Mucosa of stomach (tissue), 1 donor: ENCODE data around the gene COL9A2.

ENCODE experiments used
- H3K27me3 ChIP-seq: one replicate; pipeline ENCODE4 v1.7.0; 2013; ENCODE audit warnings: mild to moderate bottlenecking, low read length; ENCODE audit not compliant: control insufficient read depth, insufficient read depth
- H3K36me3 ChIP-seq: one replicate; pipeline ENCODE4 v1.7.0; 2013; ENCODE audit warnings: low read length; ENCODE audit not compliant: control insufficient read depth, insufficient read depth
- H3K4me1 ChIP-seq: one replicate; pipeline ENCODE4 v1.7.0; 2013; ENCODE audit warnings: mild to moderate bottlenecking, low read length; ENCODE audit not compliant: control insufficient read depth, insufficient read depth
- H3K4me3 ChIP-seq: one replicate; pipeline ENCODE4 v1.7.0; 2013; ENCODE audit warnings: low read length
- H3K9ac ChIP-seq: one replicate; pipeline ENCODE4 v1.7.0; 2013; ENCODE audit warnings: mild to moderate bottlenecking, low read length, moderate library complexity
- H3K9me3 ChIP-seq: one replicate; pipeline ENCODE4 v1.7.0; 2013; ENCODE audit warnings: mild to moderate bottlenecking, low read length, moderate library complexity; ENCODE audit not compliant: control insufficient read depth
- donor health status: Pancreatic carcinoma.

COL9A2 gene

DNA sequence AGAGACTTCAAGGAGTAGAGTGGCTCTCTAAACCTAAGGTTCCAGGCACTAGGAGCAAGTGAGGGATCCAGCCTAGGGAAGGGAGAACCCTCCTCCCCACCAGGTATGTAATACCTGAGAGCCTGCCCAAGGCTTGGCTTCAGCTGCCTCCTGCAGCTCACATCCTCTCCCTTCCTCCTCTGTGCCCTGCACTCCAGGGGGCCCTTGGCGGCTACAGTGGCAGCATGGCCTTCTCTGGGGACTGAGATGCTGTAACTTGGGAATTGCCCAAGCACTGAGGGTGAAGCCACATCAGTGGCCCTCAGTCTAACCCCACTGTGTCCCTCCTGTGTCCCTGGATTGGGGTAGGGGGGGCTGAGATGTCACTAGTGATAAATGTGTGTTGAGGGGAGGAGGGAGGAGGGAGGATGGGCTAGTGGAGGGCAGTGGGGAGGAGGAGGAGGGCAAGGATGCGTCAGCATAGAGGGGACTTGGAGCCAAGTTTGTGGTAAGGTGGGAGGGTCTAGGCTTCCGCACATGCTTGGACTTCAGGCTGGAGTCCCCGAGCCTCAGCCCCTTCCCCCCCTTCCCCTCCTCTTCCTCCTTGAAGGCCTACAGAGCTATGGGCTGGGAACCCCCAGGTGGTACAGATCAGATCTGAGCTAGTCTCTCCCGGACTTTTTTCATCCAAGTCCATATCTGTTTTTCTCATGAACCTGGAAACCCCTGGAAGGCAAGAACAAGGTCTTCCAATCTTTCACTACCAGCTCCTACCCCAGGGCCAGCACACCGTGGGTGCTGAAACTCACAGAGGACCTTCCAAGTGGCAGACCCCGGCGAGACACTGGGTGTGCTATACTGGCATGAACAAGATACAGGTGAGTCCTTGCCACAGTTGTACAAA, 17.5 kb downstream of the COL9A2 start:
- Histone ChIP-seq H3K9me3 (no peaks in the 10 kb centered on the region), H3K4me1 (no peaks in the 10 kb centered on the region), H3K4me3 (no peak overlapping the region), H3K27me3 (no peaks in the 10 kb centered on the region), H3K9ac (no peak overlapping the region), H3K36me3 (no peaks in the 10 kb centered on the region)

DNA sequence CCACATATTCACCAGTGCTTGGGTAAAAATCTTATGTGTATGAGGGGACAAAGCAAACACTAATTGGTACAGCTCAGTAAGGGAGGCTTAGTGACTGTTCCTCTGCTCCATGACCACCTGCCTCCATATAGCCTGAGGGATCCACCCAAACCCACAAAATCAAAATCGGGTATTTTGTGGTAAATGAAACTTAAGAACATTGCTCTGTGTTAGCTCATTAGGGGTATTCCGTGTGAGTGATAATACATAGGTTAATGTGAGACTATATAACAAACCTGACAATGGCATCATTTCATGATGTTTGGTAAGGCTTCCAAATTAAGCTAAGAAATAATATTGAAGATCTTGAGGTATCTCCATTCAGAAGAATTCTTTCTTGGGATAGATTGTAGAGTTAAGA, 25.8 kb downstream of the COL9A2 start:
- Histone ChIP-seq H3K9ac (no peak overlapping the region), H3K36me3 (no peaks in the 10 kb centered on the region), H3K9me3 (no peaks in the 10 kb centered on the region), H3K4me1 (no peaks in the 10 kb centered on the region), H3K27me3 (no peaks in the 10 kb centered on the region), H3K4me3 (no peak overlapping the region)

DNA sequence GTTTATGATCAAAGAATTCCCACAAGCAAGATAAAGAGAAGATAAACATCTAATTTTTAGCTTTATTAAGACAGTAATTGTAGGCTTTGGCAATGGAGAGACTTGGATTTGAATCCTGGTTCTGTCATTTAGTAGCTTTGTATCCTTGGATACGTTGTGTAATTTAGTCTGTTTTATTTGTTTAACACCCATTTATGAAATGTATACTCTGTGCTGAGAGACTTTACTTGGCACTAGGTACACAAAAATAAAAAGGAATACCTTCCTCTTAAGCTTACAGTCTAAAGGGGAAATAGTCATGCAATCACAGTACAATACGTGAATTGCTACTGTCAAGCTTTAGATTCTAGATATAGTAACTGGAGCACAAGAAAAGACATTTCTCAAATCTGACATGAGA, 35.2 kb downstream of the COL9A2 start:
- Histone ChIP-seq H3K4me3 (no peak overlapping the region), H3K9me3 (no peaks in the 10 kb centered on the region), H3K36me3 (no peaks in the 10 kb centered on the region), H3K9ac (no peak overlapping the region), H3K4me1 (no peaks in the 10 kb centered on the region), H3K27me3 (no peaks in the 10 kb centered on the region)

DNA sequence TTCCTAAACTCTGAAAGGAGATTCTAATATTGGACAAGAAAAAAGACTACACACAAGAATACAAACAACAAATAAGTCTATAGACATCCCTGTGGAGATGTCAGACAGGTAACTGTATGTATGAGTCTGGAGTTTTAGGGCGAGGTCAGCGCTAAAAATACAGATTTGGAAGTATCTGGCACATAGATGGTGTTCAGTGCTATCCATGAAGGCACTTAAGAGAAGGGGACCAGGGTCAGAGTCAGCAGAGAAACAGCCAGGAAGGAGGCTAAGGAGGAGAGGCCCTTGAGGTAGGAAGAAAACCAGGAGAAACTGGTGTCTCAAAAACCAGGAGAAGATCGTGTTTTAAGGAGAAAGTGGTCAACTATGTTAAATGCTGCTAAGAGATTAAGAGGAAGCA, 41.0 kb downstream of the COL9A2 start:
- no peaks in the 10 kb centered on the region for H3K4me1 ChIP-seq
- no peaks in the 10 kb centered on the region for H3K9me3 ChIP-seq
- no peak overlapping the region for H3K4me3 ChIP-seq
- no peak overlapping the region for H3K9ac ChIP-seq
- H3K36me3 ChIP-seq: no peaks in the 10 kb centered on the region
- no peaks in the 10 kb centered on the region for H3K27me3 ChIP-seq

DNA sequence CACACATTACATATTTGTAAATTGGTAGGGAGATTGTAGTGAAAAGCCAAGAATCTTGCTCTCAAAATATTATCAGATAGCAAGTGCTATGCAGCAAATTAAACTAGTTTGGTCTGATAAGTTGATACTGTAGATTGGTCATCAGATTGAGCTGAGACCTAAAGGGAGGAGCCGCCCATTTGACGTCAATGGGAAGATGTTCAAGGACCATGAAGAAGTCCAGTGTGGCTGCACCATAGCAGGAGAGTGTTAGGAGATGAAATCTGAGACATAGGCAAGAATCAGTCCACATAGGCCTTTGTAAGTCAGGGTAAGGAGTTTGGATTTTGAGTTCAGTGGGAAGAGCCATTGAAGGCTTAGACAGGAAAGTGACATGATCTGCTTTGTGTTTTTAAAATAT, 42.8 kb downstream of the COL9A2 start:
- no peak overlapping the region for H3K9ac ChIP-seq
- no peaks in the 10 kb centered on the region for H3K9me3 ChIP-seq
- no peak overlapping the region for H3K4me3 ChIP-seq
- H3K4me1 ChIP-seq: no peaks in the 10 kb centered on the region
- no peaks in the 10 kb centered on the region for H3K27me3 ChIP-seq
- no peaks in the 10 kb centered on the region for H3K36me3 ChIP-seq

DNA sequence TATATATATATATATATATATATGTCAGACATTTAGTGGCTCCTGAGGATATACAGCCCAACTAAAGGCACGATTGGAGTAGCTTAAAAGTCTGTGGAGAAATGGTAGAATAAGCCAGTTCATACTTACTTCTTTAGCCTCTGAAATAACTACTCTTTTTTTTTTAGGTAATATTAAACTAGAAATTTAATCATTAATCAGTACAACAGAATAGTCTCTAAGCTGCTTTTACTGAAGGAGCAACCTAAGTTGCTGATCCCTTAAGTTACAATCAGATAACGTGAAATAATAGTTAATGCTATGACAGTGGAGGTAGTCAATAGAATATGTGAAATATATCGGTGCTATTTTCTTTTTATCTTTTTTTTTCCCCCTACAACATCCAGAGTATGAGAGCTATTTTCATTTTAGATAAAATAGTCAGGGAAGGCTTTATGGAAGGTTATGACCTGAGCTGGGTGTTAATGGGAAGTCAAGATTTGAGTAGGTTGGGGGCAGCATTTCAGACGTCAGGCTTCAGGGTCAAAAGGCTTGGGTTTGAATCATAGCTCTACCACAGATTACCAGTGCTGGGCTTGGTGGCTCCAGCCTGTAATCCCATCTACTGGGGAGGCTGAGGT, 43.4 kb downstream of the COL9A2 start:
- H3K36me3 ChIP-seq: no peaks in the 10 kb centered on the region
- no peak overlapping the region for H3K9ac ChIP-seq

DNA sequence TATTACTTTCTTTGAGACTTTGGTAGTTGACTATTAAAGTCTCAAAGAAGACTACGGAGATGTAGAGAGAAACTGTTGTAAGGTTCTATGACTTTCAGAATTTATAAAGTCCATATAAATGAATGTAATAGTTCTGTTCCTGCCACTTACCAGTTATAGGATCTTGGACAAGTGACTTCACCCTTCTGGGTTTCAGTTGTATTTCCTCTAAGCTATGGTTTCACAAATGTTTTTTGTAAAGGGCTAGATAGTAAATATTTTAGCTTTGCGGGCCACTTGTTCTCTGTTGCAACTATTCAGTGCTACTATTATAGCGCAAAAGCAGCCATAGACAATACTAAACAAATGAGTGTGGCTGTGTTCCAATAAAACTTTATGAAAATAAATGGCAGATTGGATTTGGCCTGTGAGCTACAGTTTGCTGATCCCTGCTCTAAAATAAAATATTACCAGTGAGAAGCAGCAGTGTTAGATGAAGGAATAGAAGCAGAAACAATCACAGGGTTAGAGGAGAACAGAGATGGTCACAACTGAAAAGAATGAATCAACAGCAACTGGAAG, 44.4 kb downstream of the COL9A2 start:
- no peak overlapping the region for H3K4me3 ChIP-seq
- no peaks in the 10 kb centered on the region for H3K27me3 ChIP-seq
- H3K9ac ChIP-seq: no peak overlapping the region
- H3K9me3 ChIP-seq: no peaks in the 10 kb centered on the region
- no peaks in the 10 kb centered on the region for H3K36me3 ChIP-seq
- H3K4me1 ChIP-seq: no peaks in the 10 kb centered on the region

More for the DNA sequence above, 43.4 kb downstream of the COL9A2 start:
- no peak overlapping the region for H3K4me3 ChIP-seq
- H3K4me1 ChIP-seq: no peaks in the 10 kb centered on the region
- no peaks in the 10 kb centered on the region for H3K9me3 ChIP-seq
- no peaks in the 10 kb centered on the region for H3K27me3 ChIP-seq

DNA sequence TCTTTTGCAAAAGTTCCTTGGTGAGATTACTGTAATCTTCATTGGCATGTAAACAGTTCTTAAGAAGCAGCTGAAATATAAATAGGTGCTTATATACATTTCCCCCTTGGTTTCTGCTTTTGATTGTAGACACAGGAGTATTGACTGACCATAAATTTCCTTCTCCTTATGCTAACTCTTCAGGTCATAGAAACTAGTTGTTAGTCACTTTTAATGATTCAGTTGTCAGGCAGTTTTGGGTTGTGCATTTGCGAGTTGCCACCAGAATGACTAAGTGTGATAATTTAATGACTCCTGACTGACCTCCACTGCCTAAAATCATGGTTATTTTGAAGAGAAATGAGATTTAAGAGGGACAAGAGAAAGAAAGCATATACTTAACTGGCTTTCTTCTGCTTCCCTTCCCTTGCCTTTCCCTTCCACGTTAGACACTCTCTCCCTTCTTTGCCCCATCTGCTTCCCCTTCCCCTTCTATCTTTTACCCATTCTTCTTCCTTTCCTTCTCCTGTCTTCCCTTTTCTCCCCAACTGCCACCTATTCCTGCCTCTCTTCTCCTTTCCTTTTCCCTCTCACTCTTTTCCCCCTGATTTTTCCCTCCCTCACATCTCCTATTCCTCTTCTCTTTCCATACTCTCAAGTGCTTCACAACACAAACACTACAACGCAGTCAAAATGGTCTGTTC, 46.8 kb downstream of the COL9A2 start:
- no peak overlapping the region for H3K4me3 ChIP-seq
- H3K36me3 ChIP-seq: no peaks in the 10 kb centered on the region
- H3K9ac ChIP-seq: no peak overlapping the region
- no peaks in the 10 kb centered on the region for H3K4me1 ChIP-seq
- H3K9me3 ChIP-seq: no peaks in the 10 kb centered on the region
- H3K27me3 ChIP-seq: no peaks in the 10 kb centered on the region

DNA sequence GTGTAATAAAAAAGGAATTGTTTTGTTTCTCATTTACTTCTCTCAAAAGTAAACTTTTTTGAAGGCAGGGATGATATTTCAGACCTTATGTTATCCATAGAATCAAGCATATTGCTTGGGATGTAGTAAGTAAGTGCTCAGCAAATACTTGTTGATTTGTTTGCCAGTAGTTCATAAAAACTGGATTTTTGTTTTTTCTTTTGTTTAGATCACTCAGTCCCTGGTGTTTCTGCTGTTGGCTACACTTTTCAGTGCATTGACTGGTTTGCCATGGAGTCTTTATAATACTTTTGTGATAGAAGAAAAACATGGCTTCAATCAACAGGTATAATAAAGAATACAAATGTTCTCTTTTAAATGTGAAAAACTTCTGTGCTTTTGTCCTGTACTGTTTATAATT, 48.9 kb downstream of the COL9A2 start:
- H3K27me3 ChIP-seq: no peaks in the 10 kb centered on the region
- H3K4me3 ChIP-seq: no peak overlapping the region
- H3K4me1 ChIP-seq: no peaks in the 10 kb centered on the region
- no peaks in the 10 kb centered on the region for H3K9me3 ChIP-seq
- no peaks in the 10 kb centered on the region for H3K36me3 ChIP-seq
- no peak overlapping the region for H3K9ac ChIP-seq

DNA sequence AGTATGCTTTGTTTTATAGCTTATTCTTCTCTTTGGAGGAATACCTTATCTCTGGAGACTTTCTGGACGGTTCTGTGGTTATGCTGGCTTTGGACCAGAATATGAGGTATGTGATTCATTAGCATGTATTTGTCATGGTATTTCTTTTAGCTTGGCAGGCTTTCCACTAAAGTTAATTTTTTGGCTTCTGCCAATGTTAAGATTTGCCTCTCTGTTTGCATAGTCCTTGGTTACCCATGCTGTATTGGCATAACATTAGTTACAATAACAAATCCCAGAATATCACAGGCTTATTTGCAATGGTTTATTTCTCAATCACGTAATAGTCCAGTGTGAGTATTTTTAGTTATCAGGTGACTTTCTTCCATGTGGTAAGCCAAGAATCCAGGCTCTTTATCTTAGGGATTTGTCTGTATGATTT, 49.3 kb downstream of the COL9A2 start:
- no peak overlapping the region for H3K4me3 ChIP-seq
- H3K9me3 ChIP-seq: no peaks in the 10 kb centered on the region
- H3K4me1 ChIP-seq: no peaks in the 10 kb centered on the region
- H3K36me3 ChIP-seq: no peaks in the 10 kb centered on the region
- H3K9ac ChIP-seq: no peak overlapping the region
- no peaks in the 10 kb centered on the region for H3K27me3 ChIP-seq

DNA sequence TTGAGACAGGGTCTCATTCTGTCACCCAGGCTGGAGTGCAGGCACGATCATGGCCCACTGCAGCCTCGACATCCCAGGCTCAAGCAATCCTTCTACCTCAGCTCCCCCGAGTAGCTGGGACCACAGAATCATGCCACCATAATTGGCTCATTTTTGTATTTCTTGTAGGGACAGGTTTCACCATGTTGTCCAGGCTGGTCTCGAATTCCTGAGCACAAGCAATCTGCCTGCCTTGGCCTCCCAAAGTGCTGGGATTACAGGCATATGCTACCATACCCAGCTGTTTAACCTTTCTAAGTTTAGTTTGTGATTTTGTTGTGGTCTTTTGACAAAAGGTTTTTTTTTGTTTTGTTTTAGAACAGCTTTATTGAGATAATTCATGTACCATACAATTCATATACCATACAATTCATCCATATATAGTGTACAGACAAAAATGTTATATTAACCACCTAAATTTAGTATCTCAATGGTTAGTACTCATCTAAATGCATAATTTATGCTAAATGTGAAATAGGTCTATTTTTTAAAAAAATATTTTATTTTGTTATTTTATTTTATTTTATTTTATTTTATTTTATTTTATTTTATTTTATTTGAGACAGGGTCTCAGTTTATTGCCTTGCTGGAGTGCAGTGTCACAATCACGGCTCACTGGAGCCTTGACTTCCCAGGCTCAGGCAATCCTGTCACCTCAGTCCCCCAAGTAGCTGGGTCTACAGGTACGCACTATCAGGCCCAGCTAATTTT, 50.1 kb downstream of the COL9A2 start:
- Histone ChIP-seq H3K9ac (no peak overlapping the region), H3K4me1 (no peaks in the 10 kb centered on the region), H3K9me3 (no peaks in the 10 kb centered on the region), H3K4me3 (no peak overlapping the region), H3K27me3 (no peaks in the 10 kb centered on the region), H3K36me3 (no peaks in the 10 kb centered on the region)
